Urinary bladder (tissue), 4 donors: ENCODE results near the gene LRRC4C. TPM values are rescaled to one million over a fixed set of nuclear protein-coding genes. Genes with fewer than 3 reads are reported as not detected.

Experiments used
- DNase-seq: peaks from one replicate; pipeline ENCODE4 v3.0.0-alpha.2; 2015; ENCODE audit errors: extremely low spot score
- H3K27ac ChIP-seq: one replicate; pipeline ENCODE4 v1.5.1; 2013; ENCODE audit warnings: low read depth, mild to moderate bottlenecking, moderate library complexity
- H3K36me3 ChIP-seq: one replicate; pipeline ENCODE4 v1.6.1; 2013; ENCODE audit warnings: mild to moderate bottlenecking, moderate library complexity; ENCODE audit not compliant: insufficient read depth
- H3K4me1 ChIP-seq: one replicate; pipeline ENCODE4 v1.6.1; 2013; ENCODE audit warnings: mild to moderate bottlenecking, moderate library complexity; ENCODE audit not compliant: insufficient read depth
- H3K4me3 ChIP-seq: one replicate; pipeline ENCODE4 v1.5.1; 2013; ENCODE audit warnings: low read depth, low read length
- WGBS: extraction: QIAGEN DNeasy Blood & Tissue Kit; methylation state at CpG from one replicate; pipeline ENCODE4 v1.1.7; 2013; 5-methylcytosine and 5-hydroxymethylcytosine counted together
- polyA plus RNA-seq: library from polyadenylated mRNA; stranded (reverse); fragments of 200-250 nt; gene quantifications from one replicate; pipeline ENCODE4 v1.2.3, GENCODE V29; 2013
- small RNA-seq: library from RNA; depleted of rRNA; stranded (forward); fragments of <200 nt; gene quantifications from one replicate; pipeline ENCODE3, GENCODE V24; 2014
- total RNA-seq: library from RNA; depleted of rRNA; stranded (reverse); fragments of >200 nt; gene quantifications from one replicate; pipeline ENCODE4 v1.2.3, GENCODE V29; 2014
- donor health status: healthy with polysubstance abuse.
- donor health status: healthy.

LRRC4C gene
- total and polyA plus RNA-seq, 2 donors = 3.0 to 7.2 TPM

GRCh38 chr11:40099426-40100161 lies 1359.9 kb downstream of the LRRC4C start:
- Histone ChIP-seq H3K27ac (no peak overlapping the region), H3K4me1 (no peaks in the 10 kb centered on the region), H3K4me3 (no peak overlapping the region), H3K36me3 (no peaks in the 10 kb centered on the region)
- no peak for DNase-seq
- 74% methylated on average over 13 of the region's 13 CpGs for WGBS

- WGBS = 19% methylated on average over 1 of the region's 1 CpG
- Histone ChIP-seq H3K4me1 (no peaks in the 10 kb centered on the region), H3K27ac (no peak overlapping the region), H3K4me3 (no peak overlapping the region), H3K36me3 (no peaks in the 10 kb centered on the region)
- no peak for DNase-seq
These were observed 1364.0 kb downstream of the LRRC4C start for GRCh38 chr11:40095446-40095845.

- 57% methylated on average over 2 of the region's 2 CpGs for WGBS
- no peak overlapping the region for H3K27ac ChIP-seq
- no peaks in the 10 kb centered on the region for H3K4me1 ChIP-seq
- DNase-seq = no peak
- H3K36me3 ChIP-seq = no peaks in the 10 kb centered on the region
- H3K4me3 ChIP-seq = no peak overlapping the region
These were observed 1364.5 kb downstream of the LRRC4C start for GRCh38 chr11:40094954-40095353.

- Histone ChIP-seq H3K36me3 (no peaks in the 10 kb centered on the region), H3K4me1 (no peaks in the 10 kb centered on the region), H3K4me3 (no peak overlapping the region), H3K27ac (no peak overlapping the region)
- WGBS = 84% methylated on average over 7 of the region's 7 CpGs
- DNase-seq = no peak
These were observed 1379.0 kb downstream of the LRRC4C start for GRCh38 chr11:40080434-40080833.

Small RNA genes lying within 50 kb of the gene (small RNA-seq; reads per million reads assigned to genes)
- gene RF00019 (not detected), gene RNU6-365P (not detected)
